ENCODE results near the gene IMMP2L.

The IMMP2L gene

GRCh38 chr7:111556977-111557376 lies 5.3 kb downstream of the IMMP2L start:
- no peak for DNase-seq (ENCODE audit: low read depth)

- DNase-seq (ENCODE audit: low read depth): no peak
Measured at GRCh38 chr7:111554086-111554485, 8.2 kb downstream of the IMMP2L start.

GRCh38 chr7:111541067-111541466 lies 21.2 kb downstream of the IMMP2L start:
- no peak for DNase-seq (ENCODE audit: low read depth)

- no peak for DNase-seq (ENCODE audit: low read depth)
Measured at GRCh38 chr7:111540199-111540815, 22.0 kb downstream of the IMMP2L start.

GRCh38 chr7:111537134-111537533 lies 25.2 kb downstream of the IMMP2L start:
- DNase-seq (ENCODE audit: low read depth): no peak

GRCh38 chr7:111535142-111535870 lies 27.0 kb downstream of the IMMP2L start:
- no peak for DNase-seq (ENCODE audit: low read depth)

GRCh38 chr7:111532625-111533024 lies 29.7 kb downstream of the IMMP2L start:
- no peak for DNase-seq (ENCODE audit: low read depth)

GRCh38 chr7:111531993-111532392 lies 30.3 kb downstream of the IMMP2L start:
- no peak for DNase-seq (ENCODE audit: low read depth)

- no peak for DNase-seq (ENCODE audit: low read depth)
Measured at GRCh38 chr7:111530356-111530668, 32.0 kb downstream of the IMMP2L start.

- no peak for DNase-seq (ENCODE audit: low read depth)
Measured at GRCh38 chr7:111529507-111530355, 32.6 kb downstream of the IMMP2L start.

GRCh38 chr7:111528331-111528730 lies 34.0 kb downstream of the IMMP2L start:
- DNase-seq (ENCODE audit: low read depth): no peak

GRCh38 chr7:111527545-111527944 lies 34.7 kb downstream of the IMMP2L start:
- DNase-seq (ENCODE audit: low read depth): no peak

GRCh38 chr7:111525100-111525499 lies 37.2 kb downstream of the IMMP2L start:
- DNase-seq (ENCODE audit: low read depth): no peak

- DNase-seq (ENCODE audit: low read depth): no peak
Measured at GRCh38 chr7:111521660-111522059, 40.6 kb downstream of the IMMP2L start.

- no peak for DNase-seq (ENCODE audit: low read depth)
Measured at GRCh38 chr7:111518264-111518663, 44.0 kb downstream of the IMMP2L start.

- no peak for DNase-seq (ENCODE audit: low read depth)
Measured at GRCh38 chr7:111517549-111517951, 44.7 kb downstream of the IMMP2L start.

- no peak for DNase-seq (ENCODE audit: low read depth)
Measured at GRCh38 chr7:111516612-111517011, 45.7 kb downstream of the IMMP2L start.

- no peak for DNase-seq (ENCODE audit: low read depth)
Measured at GRCh38 chr7:111513566-111513965, 48.7 kb downstream of the IMMP2L start.

- DNase-seq (ENCODE audit: low read depth): no peak
Measured at GRCh38 chr7:111511845-111512244, 50.4 kb downstream of the IMMP2L start.

GRCh38 chr7:111510584-111511378 lies 51.5 kb downstream of the IMMP2L start:
- DNase-seq (ENCODE audit: low read depth): no peak

- no peak for DNase-seq (ENCODE audit: low read depth)
Measured at GRCh38 chr7:111510062-111510461, 52.2 kb downstream of the IMMP2L start.

GRCh38 chr7:111509288-111509687 lies 53.0 kb downstream of the IMMP2L start:
- no peak for DNase-seq (ENCODE audit: low read depth)
